H4 (cell line): Measurements from ENCODE around the gene NPFFR2. TPM values are rescaled to one million over a fixed set of nuclear protein-coding genes. Genes with fewer than 3 reads are reported as not detected.
A peak's percentile ranks its signal among the peaks of the same experiment; 100 is the strongest.
"Not testable (repeated sequence)": the region's sequence is repeated elsewhere in the genome, so short reads cannot be mapped to it uniquely, and the experiment has no call there.

Experiments used
- DNase-seq: peaks from one replicate; pipeline ENCODE4 v3.0.0-alpha.2; 2015; ENCODE audit warnings: low spot score
- total RNA-seq: library from RNA; depleted of rRNA; stranded (reverse); fragments of >200 nt; shearing (Covaris generic); gene quantifications from 2 replicates; pipeline ENCODE4 v1.2.3, GENCODE V29; 2014; rRNA removed

Gene NPFFR2
- total RNA-seq = 0.25 TPM in 1 of 2 replicates, not detected in the other

- no peak for DNase-seq
Measured at GRCh38 chr4:72031868-72032608, at the start of gene NPFFR2. Gene NPFFR2, plus strand, starts transcription at chr4:72032000. Its CDS starts 96,592 bp downstream, at chr4:72128592.

- DNase-seq = no peak
Measured at GRCh38 chr4:71992571-71993312, 39.1 kb upstream of the NPFFR2 start.

- DNase-seq = no peak
Measured at GRCh38 chr4:71994559-71994958, 37.2 kb upstream of the NPFFR2 start.

GRCh38 chr4:71995297-71995696 is 36.5 kb upstream of the NPFFR2 start:
- no peak for DNase-seq

GRCh38 chr4:72006586-72006985 is 25.2 kb upstream of the NPFFR2 start:
- peak; percentile 44 for DNase-seq

GRCh38 chr4:72011906-72012305 is 19.9 kb upstream of the NPFFR2 start:
- no peak for DNase-seq

- DNase-seq = no peak
Measured at GRCh38 chr4:72016011-72016410, 15.8 kb upstream of the NPFFR2 start.

- no peak for DNase-seq
Measured at GRCh38 chr4:72019688-72020087, 12.1 kb upstream of the NPFFR2 start.

- no peak for DNase-seq
Measured at GRCh38 chr4:72022553-72022952, 9.2 kb upstream of the NPFFR2 start.

- no peak for DNase-seq
Measured at GRCh38 chr4:72055566-72055965, 23.8 kb downstream of the NPFFR2 start.

GRCh38 chr4:72063726-72064125 is 31.9 kb downstream of the NPFFR2 start:
- DNase-seq = peak; percentile 7

- DNase-seq = no peak
Measured at GRCh38 chr4:72067051-72067450, 35.3 kb downstream of the NPFFR2 start.

GRCh38 chr4:72073816-72074215 is 42.0 kb downstream of the NPFFR2 start:
- no peak for DNase-seq

GRCh38 chr4:72076562-72076961 is 44.8 kb downstream of the NPFFR2 start:
- peak; percentile 32 for DNase-seq

- DNase-seq = no peak
Measured at GRCh38 chr4:72077346-72077745, 45.5 kb downstream of the NPFFR2 start.

- peak; percentile 27 for DNase-seq
Measured at GRCh38 chr4:72084587-72085011, 52.8 kb downstream of the NPFFR2 start.

- not testable (repeated sequence) for DNase-seq
Measured at GRCh38 chr4:72090606-72091005, 58.8 kb downstream of the NPFFR2 start.

- DNase-seq = no peak
Measured at GRCh38 chr4:72094059-72094797, 62.4 kb downstream of the NPFFR2 start.

GRCh38 chr4:72107456-72107855 is 75.7 kb downstream of the NPFFR2 start:
- DNase-seq = no peak

GRCh38 chr4:72109364-72109763 is 77.6 kb downstream of the NPFFR2 start:
- DNase-seq = no peak

GRCh38 chr4:72109959-72110497 is 78.2 kb downstream of the NPFFR2 start:
- DNase-seq = no peak

- no peak for DNase-seq
Measured at GRCh38 chr4:72110886-72111285, 79.1 kb downstream of the NPFFR2 start.
